Calu3 (cell line): ENCODE data around the gene OLFM2. TPM values are rescaled to one million over a fixed set of nuclear protein-coding genes. Genes with fewer than 3 reads are reported as not detected.
A peak's percentile ranks its signal among the peaks of the same experiment; 100 is the strongest.
"Not testable (repeated sequence)": the region's sequence is repeated elsewhere in the genome, so short reads cannot be mapped to it uniquely, and the experiment has no call there.

Experiments
- BruUV-seq: library from RNA; stranded (reverse); fragments of 400-500 nt; replicated peaks from 2 replicates; lab custom pipeline; 2021; lab: Mats Ljungman, UMichigan
- CTCF ChIA-PET: fragments of 300-600 bp; sonication (Branson Sonifier 250); formaldehyde crosslinking; loops from one replicate; lab custom pipeline; 2022; ENCODE audit warnings: antibody characterized with exemption; lab: Charles Lee
- DNase-seq: peaks from one replicate; pipeline ENCODE4 v3.0.0; 2022
- H3K27ac Mint-ChIP-seq: one replicate; pipeline ENCODE4 v1.8.0; 2022; ENCODE audit warnings: mixed read lengths; ENCODE audit not compliant: unreplicated experiment
- H3K27me3 Mint-ChIP-seq: one replicate; pipeline ENCODE4 v1.8.0; 2022; ENCODE audit warnings: mixed read lengths; ENCODE audit not compliant: unreplicated experiment
- H3K36me3 Mint-ChIP-seq: one replicate; pipeline ENCODE4 v1.8.0; 2022; ENCODE audit warnings: mild to moderate bottlenecking, moderate library complexity, mixed read lengths; ENCODE audit not compliant: insufficient read depth, unreplicated experiment
- H3K4me1 Mint-ChIP-seq: one replicate; pipeline ENCODE4 v1.8.0; 2022; ENCODE audit warnings: mild to moderate bottlenecking, low read depth, mixed read lengths; ENCODE audit not compliant: unreplicated experiment
- H3K4me3 Mint-ChIP-seq: one replicate; pipeline ENCODE4 v1.8.0; 2022; ENCODE audit warnings: mild to moderate bottlenecking, low read depth, moderate library complexity, mixed read lengths; ENCODE audit not compliant: unreplicated experiment
- H3K9me3 Mint-ChIP-seq: one replicate; pipeline ENCODE4 v1.8.0; 2022; ENCODE audit warnings: low read depth, mixed read lengths; ENCODE audit not compliant: unreplicated experiment
- intact Hi-C: fragments of 100-400 bp; cut with micrococcal nuclease; formaldehyde crosslinking; loops from one replicate; pipeline ENCODE4 v1.10.0; 2022; ENCODE audit not compliant: unreplicated experiment
- total RNA-seq: library from RNA; stranded (reverse); gene quantifications from 2 replicates; pipeline ENCODE4 v1.2.3, GENCODE V29; 2022
- TF ChIP-seq, protein P1 (sequence below): fragments of 200-600 bp; IDR thresholded peaks from one replicate; pipeline ENCODE4 v1.8.0; 2022; ENCODE audit warnings: antibody characterized with exemption; ENCODE audit not compliant: unreplicated experiment

The OLFM2 gene
- total RNA-seq, 1 experiment from 2014 or later: 11.2 TPM

DNA sequence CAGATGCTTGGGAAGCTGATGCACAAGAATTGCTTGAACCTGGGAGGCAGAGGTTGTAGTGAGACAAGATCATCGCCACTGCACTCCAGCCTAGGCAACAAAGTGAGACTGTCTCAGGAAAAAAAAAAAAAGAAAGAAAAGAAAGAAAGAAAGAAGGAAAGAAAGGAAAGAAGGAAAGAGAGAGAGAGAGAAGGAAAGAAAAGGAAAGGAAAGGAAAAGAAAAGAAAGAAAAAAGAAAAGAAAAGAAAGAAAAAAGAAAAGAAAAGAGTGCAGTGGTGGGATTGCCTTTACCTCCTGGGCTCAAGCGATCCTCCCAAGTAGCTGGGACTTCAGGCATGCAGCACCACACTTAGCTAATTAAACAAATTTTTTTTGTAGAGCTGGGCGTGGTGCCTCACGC lies 12.9 kb downstream of the OLFM2 start:
- H3K27ac Mint-ChIP-seq: no peak overlapping the region
- no peaks in the 10 kb centered on the region for H3K9me3 Mint-ChIP-seq
- H3K36me3 Mint-ChIP-seq: no peaks in the 10 kb centered on the region
- CTCF ChIA-PET: no interaction called here
- TF ChIP-seq, protein P1, sequence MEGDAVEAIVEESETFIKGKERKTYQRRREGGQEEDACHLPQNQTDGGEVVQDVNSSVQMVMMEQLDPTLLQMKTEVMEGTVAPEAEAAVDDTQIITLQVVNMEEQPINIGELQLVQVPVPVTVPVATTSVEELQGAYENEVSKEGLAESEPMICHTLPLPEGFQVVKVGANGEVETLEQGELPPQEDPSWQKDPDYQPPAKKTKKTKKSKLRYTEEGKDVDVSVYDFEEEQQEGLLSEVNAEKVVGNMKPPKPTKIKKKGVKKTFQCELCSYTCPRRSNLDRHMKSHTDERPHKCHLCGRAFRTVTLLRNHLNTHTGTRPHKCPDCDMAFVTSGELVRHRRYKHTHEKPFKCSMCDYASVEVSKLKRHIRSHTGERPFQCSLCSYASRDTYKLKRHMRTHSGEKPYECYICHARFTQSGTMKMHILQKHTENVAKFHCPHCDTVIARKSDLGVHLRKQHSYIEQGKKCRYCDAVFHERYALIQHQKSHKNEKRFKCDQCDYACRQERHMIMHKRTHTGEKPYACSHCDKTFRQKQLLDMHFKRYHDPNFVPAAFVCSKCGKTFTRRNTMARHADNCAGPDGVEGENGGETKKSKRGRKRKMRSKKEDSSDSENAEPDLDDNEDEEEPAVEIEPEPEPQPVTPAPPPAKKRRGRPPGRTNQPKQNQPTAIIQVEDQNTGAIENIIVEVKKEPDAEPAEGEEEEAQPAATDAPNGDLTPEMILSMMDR: no peak
- intact Hi-C loops: no loop called here
- H3K4me3 Mint-ChIP-seq: no peak overlapping the region
- no peak for DNase-seq
- no TSS peak for BruUV-seq
- no peaks in the 10 kb centered on the region for H3K4me1 Mint-ChIP-seq
- H3K27me3 Mint-ChIP-seq: no peaks in the 10 kb centered on the region

- H3K4me1 Mint-ChIP-seq, H3K36me3 Mint-ChIP-seq, H3K27ac Mint-ChIP-seq, intact Hi-C loops, BruUV-seq, H3K27me3 Mint-ChIP-seq, CTCF ChIA-PET, H3K9me3 Mint-ChIP-seq, DNase-seq, H3K4me3 Mint-ChIP-seq: not testable (repeated sequence)
Measured at GRCh38 chr19:9922782-9923379, 13.4 kb downstream of the OLFM2 start.

- Mint-ChIP-seq H3K9me3 (no peaks in the 10 kb centered on the region), H3K4me3 (no peak overlapping the region), H3K4me1 (peaks cover 14% of the 10 kb centered on the region), H3K27me3 (no peaks in the 10 kb centered on the region), H3K27ac (no peak overlapping the region), H3K36me3 (no peaks in the 10 kb centered on the region)
- CTCF ChIA-PET: no interaction called here
- TF ChIP-seq, protein P1: no peak
- peak; percentile 40 for DNase-seq
- intact Hi-C loops: no loop called here
- BruUV-seq: no TSS peak
Measured at GRCh38 chr19:9917321-9917720, 19.0 kb downstream of the OLFM2 start.

- TF ChIP-seq, protein P1: no peak
- no peaks in the 10 kb centered on the region for H3K36me3 Mint-ChIP-seq
- DNase-seq: no peak
- no peaks in the 10 kb centered on the region for H3K9me3 Mint-ChIP-seq
- intact Hi-C loops: no loop called here
- peaks cover 14% of the 10 kb centered on the region for H3K4me1 Mint-ChIP-seq
- H3K4me3 Mint-ChIP-seq: no peak overlapping the region
- no TSS peak for BruUV-seq
- CTCF ChIA-PET: no interaction called here
- H3K27ac Mint-ChIP-seq: no peak overlapping the region
- no peaks in the 10 kb centered on the region for H3K27me3 Mint-ChIP-seq
Measured at GRCh38 chr19:9916719-9917118, 19.6 kb downstream of the OLFM2 start.
